HCT116 (cell line): ENCODE results near the gene YLPM1. TPM values are rescaled to one million over a fixed set of nuclear protein-coding genes. Genes with fewer than 3 reads are reported as not detected.
"Not testable (repeated sequence)": the region's sequence is repeated elsewhere in the genome, so short reads cannot be mapped to it uniquely, and the experiment has no call there.

Experiments used
- ATAC-seq: fragments of 200-7000 bp; cut with Tn5 transposase; 2 replicates; pipeline ENCODE4 v1.9.1; 2020; ENCODE audit warnings: mild to moderate bottlenecking, moderate library complexity
- BruUV-seq: library from RNA; stranded (reverse); fragments of 400-500 nt; replicated peaks from 2 replicates; lab custom pipeline; 2021; lab: Mats Ljungman, UMichigan
- CTCF ChIA-PET: fragments of 300-600 bp; sonication (Branson Sonifier 250); formaldehyde crosslinking; loops from one replicate; lab custom pipeline; 2021; ENCODE audit warnings: antibody characterized with exemption; lab: Charles Lee
- POLR2A ChIA-PET: fragments of 300-600, 350-600 bp; sonication (Branson Sonifier 250); formaldehyde crosslinking; loops from one replicate; lab custom pipeline; 2021; ENCODE audit warnings: antibody characterized with exemption; lab: Charles Lee
- RAD21 ChIA-PET, 2 experiments: fragments of 300-600 bp; sonication (Branson Sonifier 250); formaldehyde crosslinking; loops; one replicate each; lab custom pipeline; 2023; ENCODE audit warnings: low total read pairs in 2 of 2; ENCODE audit not compliant: uncharacterized antibody in 2 of 2, unreplicated experiment in 2 of 2, low non-redundant PET in 1 of 2; lab: Charles Lee
- DNase-seq: peaks from one replicate; pipeline ENCODE4 v3.0.0-alpha.2; 2010; ENCODE audit warnings: low read depth, low spot score
- H2AFZ ChIP-seq: fragments of 200-600 bp; shearing (Covaris generic), sonication (generic); 2 replicates; pipeline ENCODE4 v1.6.1; 2017; ENCODE audit warnings: low read depth, mixed run types, mixed read lengths, antibody characterized with exemption, low read length; ENCODE audit not compliant: poor library complexity, severe bottlenecking
- H3K27ac ChIP-seq: 2 replicates; pipeline ENCODE4 v1.5.1; 2012; ENCODE audit warnings: low read depth, low read length
- H3K27me3 ChIP-seq: fragments of 200-600 bp; sonication (generic); 2 replicates; pipeline ENCODE4 v1.6.1; 2016; ENCODE audit warnings: mixed run types, low read length, mixed read lengths; ENCODE audit not compliant: insufficient read depth
- H3K36me3 ChIP-seq, 2 experiments: fragments of 200-500 bp in 1 of 2; fragments of 200-600 bp in 1 of 2; sonication (Bioruptor generic) in 1 of 2; sonication (generic) in 1 of 2; 2 replicates each; pipeline versions ENCODE4 v1.5.1 to v1.6.1; 2014 to 2016; ENCODE audit warnings: low read length in 2 of 2, inconsistent platforms in 1 of 2, mixed read lengths in 1 of 2, mixed run types in 1 of 2; ENCODE audit not compliant: insufficient read depth in 2 of 2, control insufficient read depth in 1 of 2
- H3K4me1 ChIP-seq, 2 experiments: fragments of 200-600 bp in 1 of 2; sonication (generic) in 1 of 2; 2 replicates each; pipeline versions ENCODE4 v1.5.1 to v1.6.1; 2012 to 2017; ENCODE audit warnings: low read length in 2 of 2, inconsistent platforms in 1 of 2, mild to moderate bottlenecking in 1 of 2, mixed read lengths in 1 of 2, mixed run types in 1 of 2, moderate library complexity in 1 of 2; ENCODE audit not compliant: insufficient read depth in 2 of 2, control insufficient read depth in 1 of 2
- H3K4me2 ChIP-seq: fragments of 200-600 bp; sonication (generic); 2 replicates; pipeline ENCODE4 v1.6.1; 2017; ENCODE audit warnings: mixed run types, low read length, mixed read lengths
- H3K4me3 ChIP-seq, 2 experiments: fragments of 200-600 bp in 1 of 2; sonication (generic) in 1 of 2; replicated peaks in 1 of 2; 2 replicates each; pipeline ENCODE4 v1.5.1; 2011 to 2016; ENCODE audit warnings: low read length in 2 of 2, control low read depth in 1 of 2, low read depth in 1 of 2, mild to moderate bottlenecking in 1 of 2, mixed read lengths in 1 of 2, mixed run types in 1 of 2
- H3K79me2 ChIP-seq: fragments of 200-600 bp; sonication (generic); 2 replicates; pipeline ENCODE4 v1.6.1; 2017; ENCODE audit warnings: mild to moderate bottlenecking, mixed run types, low read length, moderate library complexity, mixed read lengths; ENCODE audit not compliant: insufficient read depth
- H3K9ac ChIP-seq: fragments of 200-600 bp; sonication (generic); 2 replicates; pipeline ENCODE4 v1.6.1; 2016; ENCODE audit warnings: low read length, mixed read lengths
- H3K9me2 ChIP-seq: fragments of 200-600 bp; sonication (generic), shearing (Covaris generic); 2 replicates; pipeline ENCODE4 v1.6.1; 2017; ENCODE audit warnings: mixed run types, mild to moderate bottlenecking, moderate library complexity; ENCODE audit not compliant: insufficient read depth
- H3K9me3 ChIP-seq, 2 experiments: fragments of 200-500 bp in 1 of 2; fragments of 200-600 bp in 1 of 2; sonication (Bioruptor generic) in 1 of 2; sonication (generic) in 1 of 2; 2 replicates each; pipeline ENCODE4 v1.6.1; 2014 to 2017; ENCODE audit warnings: low read length in 2 of 2, mixed read lengths in 2 of 2, inconsistent platforms in 1 of 2, low read depth in 1 of 2, mild to moderate bottlenecking in 1 of 2, mixed run types in 1 of 2, moderate library complexity in 1 of 2; ENCODE audit not compliant: control insufficient read depth in 1 of 2, insufficient read depth in 1 of 2
- H4K20me1 ChIP-seq: fragments of 200-600 bp; sonication (generic), shearing (Covaris generic); 2 replicates; pipeline ENCODE4 v1.6.1; 2017; ENCODE audit warnings: mixed run types, mild to moderate bottlenecking, moderate library complexity; ENCODE audit not compliant: insufficient read depth
- intact Hi-C: fragments of 100-400 bp; cut with micrococcal nuclease; formaldehyde crosslinking; loops from 2 replicates; pipeline ENCODE4 v1.10.0; 2022
- total RNA-seq: library from RNA; stranded (reverse); gene quantifications from one replicate; pipeline ENCODE4 v1.2.1, GENCODE V29; 2021; ENCODE audit not compliant: unreplicated experiment
- TF ChIP-seq, protein P1 (sequence below): IDR thresholded peaks from 2 replicates; pipeline ENCODE4 v1.6.1; 2011; ENCODE audit warnings: mild to moderate bottlenecking, low read length, moderate library complexity; ENCODE audit not compliant: insufficient replicate concordance; ENCODE audit errors: extremely low read depth
- TF ChIP-seq, protein P2 (sequence below), 3 experiments: fragments of 200-600 bp in 1 of 3; sonication (generic) in 1 of 3; IDR thresholded peaks in 2 of 3; conservative IDR thresholded peaks in 1 of 3; 2 replicates each; pipeline ENCODE4 v1.5.1; 2012 to 2017; ENCODE audit warnings: low read depth in 2 of 3, low read length in 2 of 3, antibody characterized with exemption in 1 of 3, borderline replicate concordance in 1 of 3, control low read depth in 1 of 3, mild to moderate bottlenecking in 1 of 3, mixed read lengths in 1 of 3, mixed run types in 1 of 3, moderate library complexity in 1 of 3; ENCODE audit not compliant: insufficient read depth in 1 of 3

Gene YLPM1
- total RNA-seq, 1 experiment from 2014 or later = 55.1 TPM

DNA sequence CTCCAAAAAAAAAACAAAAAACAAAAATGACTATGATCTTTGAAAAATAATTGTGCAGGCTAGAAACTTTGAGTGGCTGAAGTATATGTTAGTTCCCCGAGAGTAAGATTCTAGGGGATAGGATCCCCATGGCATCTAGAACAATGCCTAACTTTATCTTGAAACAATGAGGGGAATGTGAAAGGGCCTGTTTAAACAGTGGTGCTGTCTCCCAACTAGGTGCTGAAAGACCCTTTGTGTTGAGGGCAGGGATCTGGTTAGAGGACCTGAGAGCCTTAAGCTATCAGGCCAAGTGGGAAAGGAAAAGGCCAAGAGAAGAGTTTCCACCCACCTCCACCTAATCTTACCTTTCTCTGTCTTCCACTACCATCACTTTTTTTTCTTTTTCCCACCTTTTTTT is 6.8 kb upstream of the YLPM1 start:
- H3K36me3 ChIP-seq = no peaks in the 10 kb centered on the region
- BruUV-seq = no TSS peak
- H3K27ac ChIP-seq = no peak overlapping the region
- no peak overlapping the region for H3K9ac ChIP-seq
- no peaks in the 10 kb centered on the region for H3K79me2 ChIP-seq
- no peak for ATAC-seq
- POLR2A ChIA-PET = no interaction called here
- TF ChIP-seq, protein P1, sequence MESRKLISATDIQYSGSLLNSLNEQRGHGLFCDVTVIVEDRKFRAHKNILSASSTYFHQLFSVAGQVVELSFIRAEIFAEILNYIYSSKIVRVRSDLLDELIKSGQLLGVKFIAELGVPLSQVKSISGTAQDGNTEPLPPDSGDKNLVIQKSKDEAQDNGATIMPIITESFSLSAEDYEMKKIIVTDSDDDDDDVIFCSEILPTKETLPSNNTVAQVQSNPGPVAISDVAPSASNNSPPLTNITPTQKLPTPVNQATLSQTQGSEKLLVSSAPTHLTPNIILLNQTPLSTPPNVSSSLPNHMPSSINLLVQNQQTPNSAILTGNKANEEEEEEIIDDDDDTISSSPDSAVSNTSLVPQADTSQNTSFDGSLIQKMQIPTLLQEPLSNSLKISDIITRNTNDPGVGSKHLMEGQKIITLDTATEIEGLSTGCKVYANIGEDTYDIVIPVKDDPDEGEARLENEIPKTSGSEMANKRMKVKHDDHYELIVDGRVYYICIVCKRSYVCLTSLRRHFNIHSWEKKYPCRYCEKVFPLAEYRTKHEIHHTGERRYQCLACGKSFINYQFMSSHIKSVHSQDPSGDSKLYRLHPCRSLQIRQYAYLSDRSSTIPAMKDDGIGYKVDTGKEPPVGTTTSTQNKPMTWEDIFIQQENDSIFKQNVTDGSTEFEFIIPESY = no peak
- TF ChIP-seq, protein P2, sequence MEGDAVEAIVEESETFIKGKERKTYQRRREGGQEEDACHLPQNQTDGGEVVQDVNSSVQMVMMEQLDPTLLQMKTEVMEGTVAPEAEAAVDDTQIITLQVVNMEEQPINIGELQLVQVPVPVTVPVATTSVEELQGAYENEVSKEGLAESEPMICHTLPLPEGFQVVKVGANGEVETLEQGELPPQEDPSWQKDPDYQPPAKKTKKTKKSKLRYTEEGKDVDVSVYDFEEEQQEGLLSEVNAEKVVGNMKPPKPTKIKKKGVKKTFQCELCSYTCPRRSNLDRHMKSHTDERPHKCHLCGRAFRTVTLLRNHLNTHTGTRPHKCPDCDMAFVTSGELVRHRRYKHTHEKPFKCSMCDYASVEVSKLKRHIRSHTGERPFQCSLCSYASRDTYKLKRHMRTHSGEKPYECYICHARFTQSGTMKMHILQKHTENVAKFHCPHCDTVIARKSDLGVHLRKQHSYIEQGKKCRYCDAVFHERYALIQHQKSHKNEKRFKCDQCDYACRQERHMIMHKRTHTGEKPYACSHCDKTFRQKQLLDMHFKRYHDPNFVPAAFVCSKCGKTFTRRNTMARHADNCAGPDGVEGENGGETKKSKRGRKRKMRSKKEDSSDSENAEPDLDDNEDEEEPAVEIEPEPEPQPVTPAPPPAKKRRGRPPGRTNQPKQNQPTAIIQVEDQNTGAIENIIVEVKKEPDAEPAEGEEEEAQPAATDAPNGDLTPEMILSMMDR (IDR thresholded peaks at IDR 0.05 in 2 of 3, conservative IDR thresholded peaks at IDR 0.05 in 1 of 3; ENCODE audit: borderline replicate concordance in 1 of 3, insufficient read depth in 1 of 3, low read depth in 2 of 3, low read length in 2 of 3) = no peak
- intact Hi-C loops = no loop called here
- DNase-seq = no peak
- no peak overlapping the region for H2AFZ ChIP-seq
- H3K4me1 ChIP-seq = no peaks in the 10 kb centered on the region
- H3K9me2 ChIP-seq = no peaks in the 10 kb centered on the region
- CTCF ChIA-PET = no interaction called here
- H3K4me3 ChIP-seq = no peak overlapping the region
- no peaks in the 10 kb centered on the region for H3K27me3 ChIP-seq
- no peaks in the 10 kb centered on the region for H4K20me1 ChIP-seq
- RAD21 ChIA-PET = no interaction called here
- H3K9me3 ChIP-seq = no peaks in the 10 kb centered on the region
- no peak overlapping the region for H3K4me2 ChIP-seq

DNA sequence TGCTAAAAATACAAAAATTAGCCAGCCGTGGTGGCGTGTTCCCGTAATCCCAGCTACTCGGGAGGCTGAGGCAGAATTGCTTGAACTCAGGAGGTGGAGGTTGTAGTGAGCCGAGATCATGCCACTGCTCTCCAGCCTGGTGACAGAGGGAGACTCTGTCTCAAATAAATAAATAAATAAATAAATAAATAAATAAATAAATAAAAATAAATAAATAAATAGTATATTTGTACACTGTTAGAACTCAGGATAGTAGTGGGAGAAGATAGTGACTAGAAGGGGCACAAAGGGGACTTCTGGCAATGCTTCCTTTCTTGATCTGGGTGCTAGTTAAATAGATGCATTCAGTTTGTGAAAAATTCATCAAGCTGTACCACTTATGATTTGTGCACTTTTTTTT is 4.6 kb upstream of the YLPM1 start:
- H3K9me2 ChIP-seq, H4K20me1 ChIP-seq, BruUV-seq, H3K4me3 ChIP-seq, H3K27ac ChIP-seq, H3K9me3 ChIP-seq, ATAC-seq, intact Hi-C loops, H3K4me2 ChIP-seq, H3K4me1 ChIP-seq, H3K9ac ChIP-seq, H3K36me3 ChIP-seq, POLR2A ChIA-PET, H3K27me3 ChIP-seq, CTCF ChIA-PET, DNase-seq, H3K79me2 ChIP-seq, RAD21 ChIA-PET, H2AFZ ChIP-seq: not testable (repeated sequence)
